Psoas muscle (tissue), 8 donors: ENCODE results near the gene CAMTA1. TPM values are rescaled to one million over a fixed set of nuclear protein-coding genes. Genes with fewer than 3 reads are reported as not detected.

Source experiments
- ATAC-seq, 4 donors: fragments of 200-7000 bp; cut with Tn5 transposase; one replicate each; pipeline ENCODE4 v1.9.1; 2020; ENCODE audit warnings: moderate library complexity in 3 of 4, mild to moderate bottlenecking in 2 of 4
- DNase-seq, 2 donors: peaks; one replicate each; pipeline ENCODE4 v3.0.0-alpha.2; 2020
- H3K27ac ChIP-seq: fragments of 200-600 bp; one replicate; pipeline ENCODE4 v1.8.0; 2022
- H3K27me3 ChIP-seq, 3 donors: fragments of 200-600 bp in 1 of 3; one replicate each; pipeline versions ENCODE4 v1.6.1 to v1.8.0; 2013 to 2022; ENCODE audit warnings: low read length in 2 of 3, mild to moderate bottlenecking in 2 of 3, moderate library complexity in 1 of 3; ENCODE audit not compliant: insufficient read depth in 3 of 3
- H3K36me3 ChIP-seq, 2 donors: fragments of 200-600 bp in 1 of 2; one replicate each; pipeline versions ENCODE4 v1.6.1 to v1.8.0; 2013 to 2022; ENCODE audit warnings: low read depth in 1 of 2, mild to moderate bottlenecking in 1 of 2, moderate library complexity in 1 of 2; ENCODE audit not compliant: insufficient read depth in 1 of 2
- H3K4me1 ChIP-seq: fragments of 200-600 bp; one replicate; pipeline ENCODE4 v1.8.0; 2022
- H3K4me3 ChIP-seq: fragments of 200-600 bp; one replicate; pipeline ENCODE4 v1.8.0; 2022; ENCODE audit warnings: mild to moderate bottlenecking
- H3K9me3 ChIP-seq: fragments of 200-600 bp; one replicate; pipeline ENCODE4 v1.8.0; 2022
- CTCF ChIP-seq: fragments of 200-600 bp; IDR thresholded peaks from one replicate; pipeline ENCODE4 v1.8.0; 2022; ENCODE audit warnings: antibody characterized with exemption
- WGBS, 3 donors: extraction: QIAGEN DNeasy Blood & Tissue Kit; methylation state at CpG; one replicate each; pipeline versions ENCODE4 v1.1.6 to v1.1.7; 2013; 5-methylcytosine and 5-hydroxymethylcytosine counted together
- intact Hi-C, 2 donors: fragments of 100-400 bp; cut with DNase I; formaldehyde crosslinking; loops; one replicate each; pipeline versions ENCODE4 v1.11.0 to v1.14.2; 2022
- polyA plus RNA-seq, 3 donors: library from polyadenylated mRNA; stranded (reverse); fragments of 200-250 nt; gene quantifications; one replicate each; pipeline ENCODE4 v1.2.3, GENCODE V29; 2013
- total RNA-seq, 4 donors: library from RNA; stranded (reverse); fragmentation: NEBNext Ultra II Directional in 2 of 4; extraction: Animal tissue kit (Norgen Biotek cat#: 25700) in 2 of 4; gene quantifications; one replicate each; pipeline versions ENCODE4 v1.2.1 to v1.2.4, GENCODE V29; 2021 to 2023
- donor health status: healthy with polysubstance abuse.
- donor health status: DM: no; HTN: no; CAD: no; lungs with moderate emphysema.
- donor health status: Bipolar disorder and iron deficiency.
- donor health status: healthy.
- donor health status: DM: yes; HTN: yes; CAD: no.
- donor health status: DM: no; HTN: no; CAD: no.
- donor health status: DM: no; HTN: no; CAD: no.
- donor health status: DM: yes; HTN: yes; CAD: no.

The CAMTA1 gene
- total and polyA plus RNA-seq, 7 donors = 64.6 to 206 (median 76.5) TPM

- no peak for TF ChIP-seq CTCF
- DNase-seq (no peak), ATAC-seq (no peak)
- H3K36me3 ChIP-seq = no peaks in the 10 kb centered on the region
- H3K27me3 ChIP-seq = no peaks in the 10 kb centered on the region
- H3K4me1 ChIP-seq = peaks cover 25% of the 10 kb centered on the region
- no peaks in the 10 kb centered on the region for H3K9me3 ChIP-seq
- H3K27ac ChIP-seq = no peak overlapping the region
- intact Hi-C loops = no loop called here
- 86 to 92% (median 92%) methylated on average over 22 of the region's 22 CpGs for WGBS, 3 donors
- H3K4me3 ChIP-seq = no peak overlapping the region
These were observed 932.6 kb downstream of the CAMTA1 start for GRCh38 chr1:7717748-7718368.

DNA sequence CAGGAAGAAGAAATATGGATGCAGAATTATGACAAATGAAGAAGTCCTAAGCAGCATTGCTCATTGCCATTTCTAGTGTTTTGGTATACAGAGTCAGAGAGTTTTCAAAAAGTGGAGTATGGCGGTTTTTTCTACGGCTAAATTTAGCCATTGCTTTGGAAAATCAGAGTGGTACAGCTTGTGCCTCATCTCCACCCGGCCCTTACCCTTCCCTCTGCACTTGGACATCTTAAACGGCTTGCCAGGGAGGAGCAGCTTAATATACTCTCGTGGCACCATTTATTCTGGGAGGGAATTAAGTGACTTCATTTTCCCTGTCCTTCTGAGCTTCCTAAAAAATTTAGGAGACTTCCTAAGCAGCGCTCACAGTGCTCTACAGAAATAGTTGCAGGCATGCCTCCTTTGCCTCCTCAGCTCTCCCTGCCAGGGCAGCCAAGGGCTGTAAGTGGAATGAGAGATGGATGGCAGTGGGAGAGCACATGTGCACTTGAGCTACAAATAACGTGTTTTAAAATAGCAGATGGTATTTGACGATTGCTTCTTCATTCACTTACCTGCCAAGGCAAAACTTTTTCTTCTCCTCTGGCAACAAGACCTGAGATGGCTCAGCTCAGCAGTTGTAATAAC lies 934.3 kb downstream of the CAMTA1 start:
- peak overlapping the region; percentile 50 for H3K27ac ChIP-seq
- TF ChIP-seq CTCF = no peak
- no peaks in the 10 kb centered on the region for H3K27me3 ChIP-seq
- H3K36me3 ChIP-seq = no peaks in the 10 kb centered on the region
- intact Hi-C loops = no loop called here
- ATAC-seq (peak; percentile 63 to 77 (median 69)), DNase-seq (no peak)
- H3K4me3 ChIP-seq = no peak overlapping the region
- no peaks in the 10 kb centered on the region for H3K9me3 ChIP-seq
- 28 to 43% (median 29%) methylated on average over 8 of the region's 8 CpGs for WGBS, 3 donors
- peaks cover 25% of the 10 kb centered on the region for H3K4me1 ChIP-seq

DNA sequence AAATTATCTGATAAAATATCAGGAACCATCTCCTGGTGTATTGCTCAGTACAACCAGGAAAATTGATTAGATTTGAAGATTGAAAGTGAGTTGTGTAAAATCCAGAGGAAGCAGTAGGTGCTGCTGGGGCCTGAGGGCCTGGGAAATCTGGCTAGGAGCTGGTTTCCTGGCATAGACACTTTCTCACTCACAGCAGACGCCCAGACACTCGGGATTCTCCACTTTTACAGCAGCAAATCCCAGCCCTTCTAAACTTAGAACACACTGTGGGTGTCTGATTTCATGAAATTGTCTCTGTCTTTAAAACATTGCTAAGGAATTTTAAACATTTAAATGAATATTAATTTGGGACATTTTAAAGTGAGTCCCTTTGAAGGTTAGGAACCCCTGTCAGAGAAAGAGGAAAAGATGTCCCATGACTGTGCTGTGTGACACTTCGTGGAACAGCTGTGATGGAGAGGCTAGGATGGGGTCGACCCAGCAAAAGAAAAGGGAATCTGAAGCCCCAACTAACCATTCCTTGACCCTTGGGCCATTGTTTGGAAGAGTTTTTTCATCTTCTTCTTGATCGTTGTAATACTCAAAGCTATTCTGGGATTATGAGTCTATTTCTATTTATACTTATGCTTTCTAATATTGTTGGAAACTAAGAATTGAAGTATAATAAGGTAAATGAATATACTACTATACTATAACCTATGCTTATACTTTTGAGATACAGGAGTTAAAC lies 936.9 kb downstream of the CAMTA1 start:
- ATAC-seq (peak; percentile 46 to 88 (median 72)), DNase-seq (no peak)
- Histone ChIP-seq H3K27ac (peak overlapping the region; percentile 73), H3K27me3 (no peaks in the 10 kb centered on the region), H3K9me3 (no peaks in the 10 kb centered on the region), H3K4me1 (peaks cover 25% of the 10 kb centered on the region), H3K36me3 (no peaks in the 10 kb centered on the region), H3K4me3 (no peak overlapping the region)
- intact Hi-C loops = no loop called here
- TF ChIP-seq CTCF = no peak
- 10 to 18% (median 18%) methylated on average over 5 of the region's 5 CpGs for WGBS, 3 donors

DNA sequence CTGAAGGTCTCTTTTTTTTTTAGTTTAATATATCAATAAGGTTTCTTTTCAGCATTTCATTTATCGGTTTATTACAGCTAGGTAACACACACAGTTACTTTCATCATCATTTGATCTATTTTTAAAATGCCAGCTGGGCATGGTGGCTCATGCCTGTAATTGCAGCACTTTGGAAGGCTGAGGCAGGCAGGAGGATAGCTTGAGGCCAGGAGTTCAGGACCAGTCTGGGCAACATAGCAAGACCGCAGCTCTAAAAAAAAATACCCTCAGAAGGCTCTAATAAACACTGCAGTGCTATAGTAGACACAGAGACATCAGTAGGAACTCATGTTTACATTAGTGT lies 937.4 kb downstream of the CAMTA1 start:
- no peak overlapping the region for H3K4me3 ChIP-seq
- ATAC-seq (peak; percentile 86 to 95 (median 91)), DNase-seq (no peak)
- TF ChIP-seq CTCF = no peak
- peak overlapping the region; percentile 73 for H3K27ac ChIP-seq
- H3K4me1 ChIP-seq = peaks cover 25% of the 10 kb centered on the region
- H3K27me3 ChIP-seq = no peaks in the 10 kb centered on the region
- H3K36me3 ChIP-seq = no peaks in the 10 kb centered on the region
- H3K9me3 ChIP-seq = no peaks in the 10 kb centered on the region
- intact Hi-C loops = no loop called here
- 28 to 41% (median 35%) methylated on average over 2 of the region's 2 CpGs for WGBS, 3 donors
